ENCODE measurements around the gene CSNK1G1.

Gene CSNK1G1

DNA sequence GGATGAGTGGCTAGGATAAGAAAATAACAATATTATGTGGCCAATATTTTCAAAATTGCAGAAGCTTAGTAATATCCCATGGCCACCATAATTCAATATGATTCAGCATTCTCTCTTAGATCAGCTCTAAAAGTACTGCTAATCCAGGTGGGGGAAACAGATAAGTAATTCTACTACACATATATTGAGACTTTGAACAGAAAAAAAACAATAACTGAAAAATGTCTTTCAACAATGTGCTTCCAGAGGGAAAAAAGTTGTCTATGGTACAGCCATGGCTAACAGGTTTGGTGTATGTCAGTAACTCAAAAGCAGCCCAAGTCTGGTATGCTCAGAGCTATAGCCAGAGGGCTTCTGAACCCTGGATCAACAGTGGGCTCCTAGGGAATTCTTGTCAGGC lies 150.8 kb downstream of the CSNK1G1 start:
- DNase-seq (ENCODE audit: low spot score) (no peak), FAIRE-seq (no peak)

DNA sequence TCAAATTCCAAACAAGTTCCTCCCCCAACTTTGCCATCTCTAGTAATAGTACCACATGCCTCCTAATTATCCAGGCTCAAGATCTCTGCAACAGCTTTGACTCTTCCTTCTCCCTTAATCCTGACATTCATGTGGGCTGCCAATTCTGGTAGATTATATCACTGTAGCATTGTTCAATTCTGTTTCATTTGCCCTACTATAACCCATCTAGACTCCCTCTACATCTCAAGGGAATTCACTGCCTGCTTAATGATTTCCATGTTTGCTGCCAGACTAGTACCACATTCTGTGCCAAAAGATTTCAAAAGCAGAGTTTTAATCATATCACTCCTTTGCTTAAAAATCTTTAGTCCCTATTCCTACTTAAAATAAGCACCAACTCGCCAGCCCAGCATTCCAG lies 158.5 kb downstream of the CSNK1G1 start:
- DNase-seq (ENCODE audit: low spot score) (no peak), FAIRE-seq (no peak)

DNA sequence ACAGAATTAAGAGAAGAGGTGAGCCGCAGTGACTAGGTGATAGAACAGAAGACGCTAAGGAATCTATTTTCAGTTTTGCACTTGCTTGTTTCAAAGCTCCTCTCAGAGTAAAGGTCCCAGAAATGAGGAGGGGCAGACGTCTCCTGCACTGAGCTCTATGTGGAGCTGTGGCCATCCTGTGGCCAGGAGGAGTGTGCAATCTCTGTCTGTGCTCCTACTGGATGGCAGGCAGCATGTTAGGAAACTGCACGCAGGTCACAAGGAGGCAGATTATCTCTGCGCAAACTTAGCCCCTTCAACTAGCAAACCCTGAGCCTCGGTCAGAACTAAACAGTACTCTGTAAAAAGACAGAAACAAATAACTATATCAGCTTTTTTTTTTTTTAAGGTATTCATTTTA lies 162.0 kb downstream of the CSNK1G1 start:
- DNase-seq (ENCODE audit: low spot score) (no peak), FAIRE-seq (no peak)

DNA sequence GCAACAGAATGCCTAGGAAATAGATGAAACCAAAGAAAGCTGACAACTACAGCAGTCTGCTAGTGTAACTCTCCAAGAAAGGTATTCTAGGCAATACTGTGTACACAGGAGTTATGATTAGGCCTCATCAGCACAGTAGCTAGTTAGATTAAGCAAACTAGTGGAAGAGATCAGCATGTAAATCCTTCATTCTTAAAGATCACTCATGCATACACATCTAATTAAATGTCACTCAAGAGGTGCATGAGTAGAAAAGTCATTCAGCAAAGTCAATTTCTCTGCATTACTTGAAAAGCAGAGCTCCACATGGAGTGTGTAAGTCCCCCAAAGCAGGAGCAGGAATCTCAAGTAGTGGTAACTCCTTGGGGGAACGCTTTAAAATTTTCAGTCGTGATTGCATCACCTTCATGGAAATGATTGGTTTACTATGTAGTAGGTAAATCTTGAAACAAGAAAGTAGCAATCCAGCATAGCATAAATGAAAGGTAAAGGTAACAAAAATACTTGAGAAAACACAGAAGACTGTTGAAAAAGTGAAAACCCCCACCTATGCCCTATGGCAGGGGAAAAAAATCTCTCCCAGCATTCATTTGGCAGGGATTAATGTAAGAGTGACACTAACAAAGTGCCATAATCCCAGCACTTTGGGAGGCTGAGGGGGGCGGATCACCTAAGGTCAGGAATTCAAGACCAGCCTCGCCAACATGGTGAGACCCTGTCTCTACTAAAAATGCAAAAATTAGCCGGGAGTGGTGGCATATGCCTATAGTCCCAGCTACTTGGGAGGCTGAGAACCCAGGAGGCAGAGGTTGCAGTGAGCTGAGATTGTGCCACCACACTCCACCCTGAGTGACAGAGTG lies 163.8 kb downstream of the CSNK1G1 start:
- no peak for FAIRE-seq
- DNase-seq (ENCODE audit: low spot score) = no peak

DNA sequence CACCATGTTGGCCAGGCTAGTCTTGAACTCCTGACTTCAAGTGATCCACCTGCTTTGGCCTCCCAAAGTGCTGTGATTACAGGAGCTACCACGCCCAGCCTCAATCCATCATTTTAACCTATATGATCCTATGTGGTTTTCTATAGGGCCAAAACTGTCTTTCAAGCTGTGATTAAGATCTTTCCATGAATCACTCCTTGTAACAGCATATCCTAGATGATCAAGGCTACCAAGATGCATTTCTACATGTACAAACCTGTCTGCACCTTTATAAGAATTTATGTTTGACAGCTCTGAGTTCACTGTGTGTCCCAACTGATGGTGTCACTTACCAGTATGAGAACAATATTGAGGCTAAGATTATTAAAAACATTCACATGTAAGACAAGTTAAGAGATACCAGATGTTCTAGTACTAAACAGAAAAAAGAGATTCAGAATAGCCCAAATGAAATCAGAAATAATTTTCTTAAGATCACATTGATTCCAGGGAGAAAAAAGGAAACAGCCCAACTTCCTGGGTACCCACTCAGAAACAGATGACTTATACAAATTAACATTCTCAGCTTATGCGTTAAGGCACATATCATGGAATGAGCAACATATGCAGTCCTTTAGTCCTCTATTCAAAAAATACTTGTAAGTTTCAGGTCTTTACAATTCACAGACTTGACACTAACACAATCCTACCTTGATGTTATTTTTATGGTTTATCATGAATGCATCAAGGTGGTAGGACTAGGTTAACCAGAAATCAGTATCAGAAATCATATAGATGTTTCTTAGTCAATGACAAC lies 168.4 kb downstream of the CSNK1G1 start:
- no peak for DNase-seq (ENCODE audit: low spot score)
- no peak for FAIRE-seq

DNA sequence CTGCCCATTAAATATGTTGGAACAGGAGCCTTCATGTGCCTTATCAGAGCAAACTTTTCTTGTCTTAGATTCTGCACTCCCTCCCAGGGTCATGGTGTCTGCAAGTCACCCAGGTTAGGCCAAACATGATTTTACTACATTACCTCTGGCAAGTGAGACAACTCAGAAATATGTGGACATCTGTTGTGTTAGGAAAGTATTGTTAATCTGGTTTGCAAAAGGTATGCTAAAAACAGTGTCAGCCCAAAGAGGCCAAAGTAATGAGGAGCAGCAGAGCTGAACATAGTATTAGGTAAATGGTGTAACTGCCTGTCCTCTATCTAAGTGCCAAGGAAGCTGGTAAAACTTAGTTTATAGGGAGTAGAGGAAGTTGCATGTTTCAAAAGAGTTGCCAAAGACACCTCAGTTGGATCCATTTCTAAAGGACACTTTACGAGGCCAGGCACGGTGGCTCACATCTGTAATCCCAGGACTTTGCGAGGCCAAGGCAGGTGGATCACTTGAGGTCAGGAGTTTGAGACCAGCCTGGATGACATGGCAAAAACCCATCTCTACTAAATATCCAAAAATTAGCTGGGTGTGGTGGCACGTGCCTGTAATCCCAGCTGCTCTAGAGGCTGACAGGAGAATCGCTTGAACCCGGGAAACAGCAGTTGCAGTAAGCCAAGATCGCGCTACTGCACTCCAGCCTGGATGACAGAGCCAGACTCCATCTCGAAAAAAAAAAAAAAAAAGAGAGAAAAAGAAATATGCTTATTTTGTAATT lies 170.6 kb downstream of the CSNK1G1 start:
- no peak for DNase-seq (ENCODE audit: low spot score)
- no peak for FAIRE-seq

DNA sequence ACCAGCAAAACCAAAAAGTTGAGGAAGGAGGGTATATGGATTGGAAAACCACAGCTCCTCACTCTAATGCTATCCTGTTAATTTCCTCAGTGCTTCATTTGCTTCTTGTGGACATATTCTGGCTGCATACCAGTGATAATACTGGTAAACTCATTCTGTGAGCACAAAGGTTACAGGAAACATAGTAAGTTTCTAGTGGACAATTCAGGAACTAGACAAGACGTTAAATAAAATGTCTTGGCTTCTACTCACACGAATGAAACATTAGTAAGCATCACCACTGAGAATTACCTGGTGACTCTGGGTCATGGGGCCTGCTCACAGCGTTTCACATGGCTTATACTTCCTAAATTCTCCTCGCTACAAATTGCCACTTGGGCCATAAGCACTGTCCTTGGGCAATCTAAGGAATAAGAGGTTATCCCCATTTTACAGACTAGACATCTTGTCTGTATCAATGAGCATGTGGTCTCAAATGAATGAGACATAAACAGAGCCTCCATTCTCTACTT lies 173.1 kb downstream of the CSNK1G1 start:
- FAIRE-seq = no peak
- no peak for DNase-seq (ENCODE audit: low spot score)

DNA sequence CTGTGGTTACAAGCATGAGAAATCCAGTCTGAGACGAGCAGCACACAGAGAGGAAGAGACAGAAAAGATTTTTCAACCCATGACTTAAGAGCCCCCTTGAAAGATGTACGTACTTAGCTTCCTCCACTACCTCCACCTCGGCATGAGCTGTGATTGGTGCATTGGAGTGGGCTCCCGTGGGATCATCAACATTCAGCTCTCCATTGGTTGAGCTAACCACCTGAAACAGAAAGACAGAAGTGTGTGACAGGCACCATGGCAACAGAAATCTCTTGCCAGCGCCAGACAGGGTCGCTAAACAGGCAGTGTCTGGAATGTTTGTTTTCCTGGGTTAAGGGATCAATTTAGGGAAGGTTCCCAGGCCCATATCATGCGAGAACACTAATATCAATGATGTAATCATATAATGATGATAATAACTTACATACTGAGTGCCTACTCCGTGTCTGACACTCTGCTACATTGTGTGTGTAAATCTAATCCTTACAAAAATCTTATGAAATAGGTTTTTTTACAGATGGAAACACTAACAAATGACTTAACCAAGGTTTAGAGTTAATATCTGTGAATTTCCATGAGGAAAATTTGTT lies 175.6 kb downstream of the CSNK1G1 start:
- no peak for DNase-seq (ENCODE audit: low spot score)
- FAIRE-seq = no peak

DNA sequence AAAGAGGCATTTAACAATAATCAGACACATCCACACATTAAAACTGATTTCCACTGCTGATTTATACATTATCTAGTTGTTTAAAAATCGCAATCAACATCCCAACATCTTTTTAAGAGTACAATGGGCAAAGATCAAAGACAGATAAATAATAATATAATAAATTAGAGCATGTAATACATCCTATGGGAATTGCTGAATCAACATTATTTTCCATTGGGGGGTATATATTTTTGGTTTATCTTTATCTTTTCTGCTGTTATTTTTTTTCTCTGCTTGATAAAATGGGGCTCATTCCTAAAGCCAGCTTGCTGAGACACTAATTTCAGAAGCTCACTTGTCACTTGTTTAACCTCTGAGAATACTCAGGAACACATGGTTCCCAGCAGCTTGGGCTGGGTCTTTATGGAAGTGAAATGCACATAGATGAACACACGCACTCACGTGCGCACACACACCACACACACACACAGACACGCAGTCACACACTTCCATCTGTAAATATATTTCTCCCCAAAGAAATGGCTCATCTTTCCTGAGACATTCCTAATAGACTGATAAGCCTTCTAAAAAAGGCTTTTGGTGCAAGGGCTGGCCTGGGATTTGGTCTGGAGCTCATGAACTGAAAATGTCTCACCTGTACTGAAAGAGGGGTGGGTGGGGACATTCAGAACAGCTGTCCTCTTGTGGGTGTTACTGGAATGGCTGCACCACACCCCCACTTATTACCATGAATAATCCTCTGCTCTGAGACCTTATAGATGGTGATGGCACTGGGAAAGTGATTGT lies 189.7 kb downstream of the CSNK1G1 start:
- FAIRE-seq (no peak), DNase-seq (ENCODE audit: low spot score) (no peak)

DNA sequence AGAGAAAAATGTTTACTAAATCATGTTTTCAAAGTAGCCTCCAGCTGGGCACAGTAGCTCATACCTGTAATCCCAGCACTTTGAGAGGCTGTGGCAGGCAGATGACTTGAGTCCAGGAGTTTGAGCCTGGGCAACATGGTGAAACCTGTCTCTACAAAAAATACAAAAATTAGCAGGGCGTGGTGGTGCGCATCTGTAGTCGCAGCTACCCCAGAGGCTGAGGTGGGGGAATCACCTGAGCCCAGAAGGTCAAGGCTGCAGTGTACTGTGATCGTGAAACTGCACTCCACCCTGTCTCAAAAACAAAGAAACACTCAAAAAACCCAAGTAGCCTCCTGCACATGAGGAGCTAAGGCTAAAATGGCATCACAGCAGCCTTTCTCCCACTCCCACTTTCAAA lies 191.5 kb downstream of the CSNK1G1 start:
- DNase-seq (ENCODE audit: low spot score) (no peak), FAIRE-seq (no peak)

DNA sequence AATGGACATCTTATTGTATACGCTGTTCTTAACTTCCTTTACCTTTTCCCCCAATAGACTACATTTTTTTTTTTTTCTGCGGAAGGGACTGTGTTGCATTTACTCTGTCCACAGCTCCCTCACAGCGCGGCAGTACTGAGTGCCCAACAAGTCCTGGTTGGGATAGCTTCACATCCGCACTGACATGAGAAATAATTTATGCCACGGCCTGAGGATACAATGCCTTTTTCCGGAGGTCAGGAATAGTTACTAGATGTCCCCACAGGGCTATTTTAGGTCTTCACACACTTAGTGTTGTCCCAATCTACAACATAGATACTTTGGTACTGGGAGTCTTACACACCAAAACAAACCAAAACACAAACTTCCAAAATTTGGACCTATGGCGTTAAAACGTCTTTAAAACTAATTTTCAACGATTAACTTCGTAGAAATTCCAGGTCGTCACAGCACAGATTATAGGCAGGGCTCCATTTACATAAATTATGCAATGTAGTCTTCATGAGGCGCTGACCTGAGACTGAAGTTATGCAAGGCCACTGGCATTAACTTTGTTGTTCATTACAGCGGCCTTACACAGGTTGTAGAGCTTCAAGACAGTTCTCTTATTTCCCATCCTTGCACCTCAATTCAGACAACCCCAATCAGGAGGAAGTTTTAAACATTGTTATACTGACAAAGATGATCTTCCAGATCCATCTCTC lies 192.2 kb downstream of the CSNK1G1 start:
- FAIRE-seq (no peak), DNase-seq (ENCODE audit: low spot score) (no peak)

DNA sequence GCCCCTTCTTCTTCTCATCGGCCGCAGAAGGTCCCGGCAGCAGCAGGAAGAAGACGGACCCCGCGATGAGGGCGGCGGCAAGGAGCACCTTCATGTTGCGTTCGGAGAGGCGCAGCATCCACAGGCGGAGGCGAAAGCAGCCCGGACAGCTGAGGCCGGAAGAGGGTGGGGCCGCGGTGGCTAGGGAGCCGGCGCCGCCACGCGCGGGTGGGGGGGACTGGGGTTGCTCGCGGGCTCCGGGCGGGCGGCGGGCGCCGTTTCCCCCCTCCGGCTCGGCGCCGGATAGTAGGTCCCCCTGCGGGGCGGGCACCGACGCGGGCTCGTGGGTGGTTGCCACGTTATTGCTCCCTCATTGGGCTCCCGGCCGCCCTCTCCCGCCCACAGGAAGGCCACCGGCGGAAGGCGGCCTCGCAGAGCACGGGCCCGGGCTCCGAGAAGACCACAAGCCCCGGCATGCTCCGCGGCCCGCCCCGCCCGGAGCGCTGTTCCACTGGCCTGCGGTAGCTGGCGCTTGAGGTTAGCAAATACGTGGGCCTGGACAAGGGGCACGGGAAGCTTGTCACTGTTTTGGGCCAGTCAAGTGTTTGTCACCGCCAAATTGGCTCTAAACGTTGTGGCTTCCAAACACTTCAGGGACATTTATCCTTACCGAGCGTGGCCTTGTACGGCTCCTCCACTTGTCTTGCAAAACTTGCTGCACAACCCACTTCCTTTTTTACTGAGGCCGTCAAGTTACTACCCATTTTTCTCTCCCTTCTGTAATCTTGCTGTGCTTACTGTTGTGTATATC lies 192.9 kb downstream of the CSNK1G1 start, which contains the start of gene PPIB:
TSS of gene PPIB (minus strand) at position 154 of the 790 bp plus-strand sequence. CDS start at position 118, 36 bp downstream.
- DNase-seq (ENCODE audit: low spot score) (peak; percentile 94), FAIRE-seq (peak; percentile 20)

DNA sequence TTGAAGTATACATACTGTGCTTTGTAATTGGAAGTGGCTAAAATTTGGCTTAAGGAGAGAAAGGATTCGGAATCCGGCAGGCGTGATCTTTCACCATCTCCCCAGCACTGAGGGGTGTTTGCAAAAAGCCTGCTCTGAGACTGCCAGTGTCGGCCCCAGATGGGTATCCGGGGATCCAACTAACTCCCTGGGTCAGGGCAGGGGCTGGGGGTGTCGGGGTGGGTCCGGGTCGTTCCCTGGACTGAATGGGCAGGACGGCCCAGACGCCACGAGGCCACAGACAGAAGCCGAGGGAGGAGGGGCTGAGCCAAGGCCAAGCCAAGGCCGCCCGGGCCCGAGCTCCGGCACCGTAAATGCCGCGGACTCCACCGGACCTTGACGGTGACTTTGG lies 193.5 kb downstream of the CSNK1G1 start:
- DNase-seq (ENCODE audit: low spot score) (no peak), FAIRE-seq (no peak)

DNA sequence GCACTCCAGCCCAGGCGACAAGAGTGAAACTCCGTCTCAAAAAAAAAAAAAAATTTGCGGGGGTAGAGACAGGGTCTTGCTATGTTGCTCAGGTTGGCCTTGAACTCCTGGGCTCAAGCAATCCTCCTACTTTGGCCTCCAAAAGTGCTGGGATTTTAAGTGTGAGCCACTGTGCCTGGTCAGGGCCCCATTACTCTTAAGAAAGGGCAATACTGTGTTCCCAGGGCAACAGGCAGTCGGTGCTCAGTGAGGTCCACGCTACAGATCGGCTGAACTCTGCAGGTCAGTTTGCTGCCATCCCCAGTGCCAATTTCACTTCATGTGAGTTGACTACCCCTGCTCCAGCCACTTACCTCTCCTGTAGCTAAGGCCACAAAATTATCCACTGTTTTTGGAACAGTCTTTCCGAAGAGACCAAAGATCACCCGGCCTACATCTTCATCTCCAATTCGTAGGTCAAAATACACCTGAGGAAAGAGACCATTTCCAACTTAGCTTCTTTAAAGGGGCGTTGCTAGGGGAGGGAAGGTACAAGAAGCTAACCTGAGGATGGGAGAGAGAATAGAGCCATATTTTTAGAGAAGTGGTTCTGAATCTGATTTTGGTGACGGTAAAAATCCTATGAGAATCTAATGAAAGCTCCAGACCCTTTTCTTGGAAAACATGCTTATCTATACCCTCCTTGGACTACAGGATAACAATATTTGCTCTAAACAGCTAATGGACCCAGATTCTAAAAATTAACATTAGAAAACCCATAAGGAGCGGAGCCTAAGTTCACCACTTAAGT lies 194.1 kb downstream of the CSNK1G1 start:
- DNase-seq (ENCODE audit: low spot score) (no peak), FAIRE-seq (no peak)

DNA sequence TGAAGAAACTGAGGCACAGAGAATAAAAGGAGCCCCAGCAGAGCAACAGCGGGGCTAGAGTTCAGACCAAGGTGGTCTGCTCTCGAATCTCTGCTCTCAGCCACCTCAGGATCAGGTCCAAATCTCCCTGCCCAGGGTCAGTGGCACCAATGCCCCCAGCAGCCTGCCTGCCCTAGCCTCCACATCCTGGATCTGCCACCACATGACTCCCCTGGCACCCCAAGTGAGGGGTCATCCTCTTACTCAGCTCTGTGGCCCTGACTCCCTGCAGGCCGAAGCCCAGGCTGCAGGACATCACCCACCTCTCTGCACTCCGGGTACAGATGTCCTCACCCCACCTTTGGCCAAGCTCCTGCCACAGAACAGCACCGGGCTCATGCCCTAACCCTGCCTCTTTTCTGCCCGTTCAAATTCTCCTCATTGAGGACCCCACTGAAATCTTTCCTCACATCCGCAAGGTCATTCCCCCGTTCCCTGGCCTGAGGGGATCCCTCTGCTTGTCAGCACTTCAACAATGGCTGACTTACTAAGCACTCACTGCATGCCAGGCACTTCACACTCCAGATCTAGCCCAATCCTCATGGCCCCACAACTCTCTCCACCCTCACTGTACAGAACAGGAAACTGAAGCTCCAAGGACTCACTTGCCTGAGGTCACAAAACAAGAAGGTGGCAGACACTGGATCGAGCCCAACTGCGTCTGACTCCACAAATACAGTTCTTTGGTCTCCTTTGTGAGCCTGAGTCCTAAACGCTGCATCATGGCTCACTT lies 197.4 kb downstream of the CSNK1G1 start:
- DNase-seq (ENCODE audit: low spot score) (no peak), FAIRE-seq (no peak)

DNA sequence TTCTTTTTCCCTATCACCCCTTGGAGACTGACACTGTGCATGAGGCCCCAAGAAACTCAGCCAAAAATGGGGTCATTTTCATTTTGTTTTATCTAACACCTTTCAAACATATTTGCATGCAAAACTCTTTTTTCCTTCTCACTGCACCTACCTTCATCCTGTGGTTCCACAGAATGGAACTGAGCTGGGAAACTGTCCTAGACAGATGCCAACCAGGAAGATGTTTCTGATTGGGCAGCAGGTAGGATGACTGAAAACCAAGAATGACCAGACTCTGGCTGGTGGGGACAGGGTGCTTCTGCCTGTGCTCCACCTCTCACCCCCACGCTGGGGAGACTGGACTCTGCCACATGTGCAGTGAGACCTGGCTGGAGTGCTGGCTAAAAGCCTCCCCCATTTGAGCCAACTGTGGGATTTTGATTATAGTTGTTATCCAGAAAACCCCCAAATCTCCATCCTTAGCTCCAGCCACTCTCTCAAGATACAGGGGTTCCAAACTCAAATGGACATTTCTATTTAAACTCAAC lies 198.3 kb downstream of the CSNK1G1 start:
- DNase-seq (ENCODE audit: low spot score) (no peak), FAIRE-seq (no peak)

DNA sequence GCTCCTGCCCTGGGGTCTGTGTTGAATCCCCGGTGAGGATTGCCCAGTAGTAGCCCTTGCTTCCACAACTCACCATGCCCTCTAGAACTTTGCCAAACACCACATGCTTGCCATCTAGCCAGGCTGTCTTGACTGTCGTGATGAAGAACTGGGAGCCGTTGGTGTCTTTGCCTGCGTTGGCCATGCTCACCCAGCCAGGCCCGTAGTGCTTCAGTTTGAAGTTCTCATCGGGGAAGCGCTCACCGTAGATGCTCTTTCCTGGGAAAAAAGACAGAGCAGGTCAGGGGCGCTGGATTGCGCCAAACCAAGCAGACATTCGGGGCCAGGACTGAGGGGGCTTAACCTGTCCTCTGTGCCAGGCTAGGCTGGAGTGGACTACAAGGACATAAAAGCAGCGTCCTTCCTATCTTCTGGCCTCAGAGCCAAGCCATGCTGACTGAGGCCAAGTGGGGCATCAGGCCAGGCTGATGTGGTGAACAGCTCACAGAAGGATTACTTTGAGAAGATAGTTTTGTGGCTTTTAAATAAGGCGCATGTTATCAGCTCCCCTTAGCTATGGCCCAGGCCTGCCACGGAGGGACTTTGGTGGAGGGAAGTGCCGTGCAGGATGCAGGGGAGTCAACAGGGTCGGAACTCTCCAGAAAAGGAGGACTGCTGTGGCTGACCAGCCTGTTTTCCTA lies 199.2 kb downstream of the CSNK1G1 start:
- no peak for DNase-seq (ENCODE audit: low spot score)
- FAIRE-seq = no peak

Measured in RCC 7860 (cell line).